OCI-LY3 (cell line): ENCODE measurements around the gene ANO6.

ENCODE experiments used
- H2AFZ ChIP-seq: fragments of 200-600, 300-600 bp; shearing (Covaris generic); 2 replicates; pipeline ENCODE4 v1.6.0; 2014; ENCODE audit warnings: antibody characterized with exemption, low read depth, low read length
- H3K27ac ChIP-seq: fragments of 200-600, 300-600 bp; sonication (generic); 2 replicates; pipeline ENCODE4 v1.5.1; 2014; ENCODE audit warnings: mild to moderate bottlenecking, low read length, moderate library complexity, mixed read lengths
- H3K27me3 ChIP-seq: fragments of 200-600, 300-600 bp; sonication (generic); 2 replicates; pipeline ENCODE4 v1.6.1; 2014; ENCODE audit warnings: low read depth, low read length, mixed read lengths
- H3K36me3 ChIP-seq: fragments of 200-600, 300-600 bp; sonication (generic); replicated peaks from 2 replicates; pipeline ENCODE3; 2014; ENCODE audit warnings: low read depth, low read length, mixed read lengths
- H3K4me1 ChIP-seq: fragments of 300-600, 200-600 bp; sonication (generic); 2 replicates; pipeline ENCODE4 v1.6.1; 2014; ENCODE audit warnings: low read length, mixed read lengths
- H3K4me2 ChIP-seq: fragments of 200-600, 300-600 bp; sonication (generic); 2 replicates; pipeline ENCODE4 v1.6.1; 2014; ENCODE audit warnings: low read length, mixed read lengths
- H3K4me3 ChIP-seq: fragments of 300-600, 200-600 bp; sonication (generic); 2 replicates; pipeline ENCODE4 v1.5.1; 2014; ENCODE audit warnings: antibody characterized with exemption, mild to moderate bottlenecking, low read length, moderate library complexity
- H3K79me2 ChIP-seq: fragments of 300-600, 200-600 bp; shearing (Covaris generic); 2 replicates; pipeline ENCODE4 v1.6.1; 2014; ENCODE audit warnings: mild to moderate bottlenecking, low read length, mixed read lengths
- H3K9ac ChIP-seq: fragments of 300-600, 200-600 bp; shearing (Covaris generic); 2 replicates; pipeline ENCODE4 v1.6.0; 2014; ENCODE audit warnings: mild to moderate bottlenecking, low read length, moderate library complexity
- H3K9me3 ChIP-seq: fragments of 200-600, 300-600 bp; shearing (Covaris generic); 2 replicates; pipeline ENCODE4 v1.6.1; 2014; ENCODE audit warnings: low read length, mixed read lengths; ENCODE audit not compliant: insufficient read depth
- H4K20me1 ChIP-seq: fragments of 200-600, 300-600 bp; sonication (generic); 2 replicates; pipeline ENCODE4 v1.6.1; 2016; ENCODE audit warnings: low read length, mixed read lengths; ENCODE audit not compliant: insufficient read depth
- CTCF ChIP-seq: fragments of 200-600, 300-600 bp; sonication (generic); IDR thresholded peaks from 2 replicates; pipeline ENCODE4 v1.5.1; 2014; ENCODE audit warnings: antibody characterized with exemption, low read length, low read depth
- EZH2phosphoT487 ChIP-seq: fragments of 200-600 bp; shearing (Covaris generic); IDR thresholded peaks from 2 replicates; pipeline ENCODE4 v1.6.1; 2018; ENCODE audit warnings: antibody characterized with exemption, mixed run types, low read depth

ANO6 gene

GRCh38 chr12:45348986-45349385, 133.1 kb downstream of the ANO6 start:
- Histone ChIP-seq H4K20me1 (no peaks in the 10 kb centered on the region), H3K27me3 (no peaks in the 10 kb centered on the region), H3K9ac (no peak overlapping the region), H3K4me2 (no peak overlapping the region), H3K79me2 (no peaks in the 10 kb centered on the region), H3K9me3 (no peaks in the 10 kb centered on the region), H3K27ac (no peak overlapping the region), H3K4me3 (no peak overlapping the region), H2AFZ (no peak overlapping the region), H3K36me3 (peaks cover 21% of the 10 kb centered on the region), H3K4me1 (no peaks in the 10 kb centered on the region)
- TF ChIP-seq CTCF (no peak), EZH2phosphoT487 (no peak)

- Histone ChIP-seq H4K20me1 (no peaks in the 10 kb centered on the region), H3K27ac (no peak overlapping the region), H3K4me2 (no peak overlapping the region), H3K4me1 (no peaks in the 10 kb centered on the region), H3K27me3 (no peaks in the 10 kb centered on the region), H3K79me2 (no peaks in the 10 kb centered on the region), H2AFZ (no peak overlapping the region), H3K36me3 (peaks cover 21% of the 10 kb centered on the region), H3K9ac (no peak overlapping the region), H3K9me3 (no peaks in the 10 kb centered on the region), H3K4me3 (no peak overlapping the region)
- no peak for TF ChIP-seq CTCF
- no peak for TF ChIP-seq EZH2phosphoT487
These were observed 134.0 kb downstream of the ANO6 start for GRCh38 chr12:45349916-45350315.

- Histone ChIP-seq H3K27me3 (no peaks in the 10 kb centered on the region), H3K27ac (no peak overlapping the region), H3K4me2 (no peak overlapping the region), H2AFZ (no peak overlapping the region), H3K79me2 (no peaks in the 10 kb centered on the region), H3K9ac (no peak overlapping the region), H4K20me1 (no peaks in the 10 kb centered on the region), H3K4me1 (no peaks in the 10 kb centered on the region), H3K36me3 (peaks cover 21% of the 10 kb centered on the region), H3K9me3 (no peaks in the 10 kb centered on the region), H3K4me3 (no peak overlapping the region)
- TF ChIP-seq EZH2phosphoT487 = no peak
- no peak for TF ChIP-seq CTCF
These were observed 135.0 kb downstream of the ANO6 start for GRCh38 chr12:45350861-45351260.

DNA sequence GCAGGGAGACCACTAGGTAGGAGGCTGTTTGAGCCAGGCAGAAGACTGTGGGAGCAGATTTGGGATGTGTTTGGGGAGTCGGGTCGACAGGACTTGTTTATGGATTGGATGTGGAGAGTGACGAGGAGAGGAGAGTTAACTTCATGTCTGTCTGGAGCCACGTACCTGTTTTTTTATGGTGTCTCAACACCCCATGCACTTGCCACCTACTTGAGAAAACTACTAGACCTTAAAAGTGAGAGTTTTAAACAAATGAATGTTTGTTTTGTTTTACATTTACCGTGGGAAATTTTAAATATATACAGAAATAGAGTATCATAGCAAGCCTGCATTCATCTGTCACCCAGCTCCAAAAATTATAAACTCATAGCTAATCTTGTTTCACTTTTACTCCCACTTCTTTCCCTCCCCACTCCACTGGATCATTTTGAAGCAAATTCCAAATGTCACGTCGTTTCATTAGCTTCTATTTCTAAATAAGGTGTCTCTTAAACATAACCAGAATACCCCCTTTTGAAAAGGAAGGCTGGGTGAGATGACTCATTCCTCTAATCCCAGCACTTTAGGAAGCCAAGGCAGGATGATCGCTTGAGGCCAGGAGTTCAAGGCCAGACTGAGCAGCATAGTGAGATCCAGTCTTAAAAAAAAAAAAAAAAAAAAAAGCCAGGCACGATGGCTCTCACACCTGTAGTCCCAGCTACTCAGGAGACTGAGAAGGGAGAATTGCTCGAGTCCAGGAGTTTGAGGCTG, 136.2 kb downstream of the ANO6 start:
- no peak overlapping the region for H2AFZ ChIP-seq
- TF ChIP-seq CTCF (no peak), EZH2phosphoT487 (no peak)

More for the DNA sequence above, 136.2 kb downstream of the ANO6 start:
- H3K27ac ChIP-seq = no peak overlapping the region
- no peak overlapping the region for H3K4me2 ChIP-seq
- H3K4me3 ChIP-seq = no peak overlapping the region
- no peak overlapping the region for H3K9ac ChIP-seq
- peaks cover 21% of the 10 kb centered on the region for H3K36me3 ChIP-seq
- H3K9me3 ChIP-seq = no peaks in the 10 kb centered on the region
- no peaks in the 10 kb centered on the region for H3K79me2 ChIP-seq
- no peaks in the 10 kb centered on the region for H4K20me1 ChIP-seq
- H3K4me1 ChIP-seq = no peaks in the 10 kb centered on the region
- no peaks in the 10 kb centered on the region for H3K27me3 ChIP-seq
